ENCODE data around the gene YPEL5. TPM values are rescaled to one million over a fixed set of nuclear protein-coding genes. Genes with fewer than 3 reads are reported as not detected.
"Not testable (repeated sequence)": the region's sequence is repeated elsewhere in the genome, so short reads cannot be mapped to it uniquely, and the experiment has no call there.

Gene YPEL5
- total RNA-seq (100 to 1,000 TPM in 3 of 7 donors, 10 to 100 TPM in 4; 84.9 to 139 (median 96.6) TPM), polyA plus RNA-seq (10 to 100 TPM; 68.2 to 86.0 (median 73.1) TPM)
- long read RNA-seq, donor 1, transcript YPEL5-201 (3 exons, 2,182 nt), result major isoform, 28 of 64 reads
- long read RNA-seq, donor 1, partial matches to known transcripts, result 27 of 64 reads
- long read RNA-seq, donor 1, other reads (novel, unspliced or antisense), result 0 of 64 reads
- long read RNA-seq, donor 2, transcript YPEL5-201 (3 exons, 2,182 nt), result major isoform, 28 of 36 reads
- long read RNA-seq, donor 2, partial matches to known transcripts, result 0 of 36 reads
- long read RNA-seq, donor 2, other reads (novel, unspliced or antisense), result 0 of 36 reads

DNA sequence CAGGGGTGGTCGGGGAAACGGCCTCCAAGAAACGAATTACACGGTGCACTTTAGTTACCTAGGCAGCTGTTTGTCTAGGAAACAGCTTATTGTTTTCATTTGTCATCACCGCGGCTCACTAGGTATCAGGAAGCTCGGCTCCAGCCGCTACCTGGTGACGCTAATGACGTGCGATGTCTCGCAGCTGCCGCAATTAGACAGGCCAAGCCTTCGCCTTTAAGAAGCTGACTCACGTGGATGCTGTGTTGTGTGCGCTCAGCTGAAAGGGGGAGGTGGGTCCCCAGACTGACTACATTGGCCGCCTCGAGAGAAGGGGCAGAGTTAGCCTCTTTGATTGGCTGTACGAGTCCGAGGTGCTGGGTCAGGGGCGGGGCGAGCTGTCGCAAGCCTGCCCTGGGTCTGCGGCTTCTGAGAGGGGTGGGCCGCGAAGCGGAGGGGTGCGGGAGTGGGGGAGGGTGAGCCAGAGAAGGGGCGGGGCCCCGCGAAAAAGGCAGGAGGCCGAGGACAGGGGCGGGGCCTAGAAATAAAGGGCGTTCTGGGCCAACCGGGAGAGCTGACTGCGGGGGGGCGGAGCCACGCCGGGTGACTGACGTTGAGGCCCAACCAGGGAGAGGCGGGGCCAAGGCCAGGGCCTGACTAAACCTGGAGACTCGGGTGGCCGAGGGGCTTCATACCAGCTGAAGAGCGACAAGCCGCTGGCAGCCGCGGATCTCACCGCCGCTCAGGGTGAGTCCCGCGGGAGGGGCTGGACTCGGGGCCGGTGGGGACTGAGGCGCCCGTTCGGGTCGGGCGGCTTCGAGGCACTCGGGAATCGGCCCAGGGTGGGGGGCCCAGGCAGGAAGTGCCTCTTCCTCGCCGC, at the start of gene YPEL5:
TSS of gene YPEL5 (plus strand) at position 671 of the 859 bp plus-strand sequence. CDS start 9,645 bp downstream, outside the sequence.
- no peaks in the 10 kb centered on the region for H3K27me3 ChIP-seq (replicated peaks in 1 of 7)
- TF ChIP-seq POLR2A (IDR thresholded peaks at IDR 0.05), result peak; percentile 72 to 91 (median 74)
- TF ChIP-seq, protein P1, sequence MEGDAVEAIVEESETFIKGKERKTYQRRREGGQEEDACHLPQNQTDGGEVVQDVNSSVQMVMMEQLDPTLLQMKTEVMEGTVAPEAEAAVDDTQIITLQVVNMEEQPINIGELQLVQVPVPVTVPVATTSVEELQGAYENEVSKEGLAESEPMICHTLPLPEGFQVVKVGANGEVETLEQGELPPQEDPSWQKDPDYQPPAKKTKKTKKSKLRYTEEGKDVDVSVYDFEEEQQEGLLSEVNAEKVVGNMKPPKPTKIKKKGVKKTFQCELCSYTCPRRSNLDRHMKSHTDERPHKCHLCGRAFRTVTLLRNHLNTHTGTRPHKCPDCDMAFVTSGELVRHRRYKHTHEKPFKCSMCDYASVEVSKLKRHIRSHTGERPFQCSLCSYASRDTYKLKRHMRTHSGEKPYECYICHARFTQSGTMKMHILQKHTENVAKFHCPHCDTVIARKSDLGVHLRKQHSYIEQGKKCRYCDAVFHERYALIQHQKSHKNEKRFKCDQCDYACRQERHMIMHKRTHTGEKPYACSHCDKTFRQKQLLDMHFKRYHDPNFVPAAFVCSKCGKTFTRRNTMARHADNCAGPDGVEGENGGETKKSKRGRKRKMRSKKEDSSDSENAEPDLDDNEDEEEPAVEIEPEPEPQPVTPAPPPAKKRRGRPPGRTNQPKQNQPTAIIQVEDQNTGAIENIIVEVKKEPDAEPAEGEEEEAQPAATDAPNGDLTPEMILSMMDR (IDR thresholded peaks at IDR 0.05 in 8 of 11, conservative IDR thresholded peaks at IDR 0.05 in 3 of 11), result peak in 3 of 11 experiments; percentile 16 to 39 (median 18)
- TF ChIP-seq POLR2AphosphoS5 (IDR thresholded peaks at IDR 0.05), result peak; percentile 96 to 99 (median 96)
- no peaks in the 10 kb centered on the region for H3K9me3 ChIP-seq
- peaks cover 0 to 24% (median 4%) of the 10 kb centered on the region in 6 donors for H3K36me3 ChIP-seq
- H3K4me3 ChIP-seq, result peak within 1 kb of the TSS; percentile 55 to 89 (median 76)
- H3K4me1 ChIP-seq, result peaks cover 25 to 53% (median 47%) of the 10 kb centered on the region in 6 donors
- H3K27ac ChIP-seq, result peak within 1 kb of the TSS; percentile 98 to 100 (median 100)
- DNase-seq, result peak; percentile 100
- intact Hi-C loops (cut with DNase I; ENCODE audit: low total_unique reads), result no loop called here
- 0 to 1% (median 1%) methylated on average over 22 to 63 of the region's 63 CpGs for WGBS, 5 donors

DNA sequence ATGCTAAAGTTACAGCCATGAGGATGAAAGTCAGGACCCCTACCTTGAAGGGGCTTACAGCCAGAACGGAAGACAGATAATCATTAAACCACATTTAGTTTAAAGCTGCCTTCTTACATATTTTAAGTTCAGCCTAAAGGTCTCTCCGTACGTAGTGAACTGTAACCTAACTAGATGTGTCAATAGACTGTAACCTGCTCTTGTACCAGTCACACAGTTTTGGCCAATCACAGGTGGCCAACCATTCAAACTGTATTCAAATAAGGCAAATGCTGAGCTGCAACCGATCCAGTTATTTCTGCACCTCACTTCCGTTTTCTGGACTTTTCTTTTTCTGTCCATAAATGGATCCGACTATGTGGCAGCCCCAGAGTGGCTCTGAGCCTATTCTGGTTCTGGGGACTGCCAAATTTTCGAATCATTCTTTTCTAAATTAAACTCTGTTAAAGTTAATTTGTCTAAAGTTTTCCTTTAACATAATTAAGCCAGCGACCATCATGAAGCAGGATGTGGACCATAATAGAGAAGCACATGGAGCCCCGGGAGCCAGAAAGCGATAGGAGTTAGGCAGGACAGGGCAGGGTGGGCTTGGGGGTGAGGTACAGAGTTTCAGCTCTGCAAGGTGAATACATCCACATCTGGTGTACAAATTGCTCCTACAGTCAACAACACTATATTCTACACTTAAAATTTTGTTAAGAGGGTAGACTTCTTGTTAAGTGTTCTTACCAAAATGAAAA, 48.4 kb upstream of the YPEL5 start:
- intact Hi-C loops (cut with DNase I; ENCODE audit: low total_unique reads), result no loop called here
- H3K36me3 ChIP-seq, result no peaks in the 10 kb centered on the region
- WGBS, 5 donors, result 74 to 85% (median 79%) methylated on average over 10 of the region's 10 CpGs
- TF ChIP-seq POLR2AphosphoS5 (IDR thresholded peaks at IDR 0.05) (no peak), POLR2A (IDR thresholded peaks at IDR 0.05) (no peak)
- TF ChIP-seq, protein P1 (IDR thresholded peaks at IDR 0.05 in 8 of 11, conservative IDR thresholded peaks at IDR 0.05 in 3 of 11), result no peak
- H3K9me3 ChIP-seq, result no peaks in the 10 kb centered on the region
- peaks cover 0 to 19% (median 0%) of the 10 kb centered on the region in 7 donors for H3K27me3 ChIP-seq (replicated peaks in 1 of 7)
- H3K4me3 ChIP-seq, result no peak overlapping the region
- no peaks in the 10 kb centered on the region for H3K4me1 ChIP-seq
- no peak overlapping the region for H3K27ac ChIP-seq
- no peak for DNase-seq

DNA sequence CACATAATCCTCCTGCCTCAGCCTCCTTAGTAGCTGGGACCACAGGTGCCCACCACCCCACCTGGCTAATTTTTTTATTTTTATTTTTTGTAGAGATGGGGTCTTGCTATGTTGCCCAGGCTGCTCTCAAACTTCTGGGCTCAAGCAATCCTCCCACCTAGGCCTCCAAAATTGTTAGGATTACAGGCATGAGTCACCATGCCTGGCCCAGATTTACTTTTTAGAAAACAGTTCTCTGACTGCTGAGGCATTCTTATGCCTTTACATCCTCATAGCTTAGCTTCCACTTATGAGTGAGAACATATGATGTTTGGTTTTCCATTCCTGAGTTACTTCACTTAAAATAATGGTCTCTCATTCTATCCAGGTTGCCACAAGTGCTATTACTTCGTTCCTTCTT, 47.4 kb upstream of the YPEL5 start:
- WGBS, 5 donors, result 61 to 87% (median 84%) methylated on average over 1 of the region's 1 CpG
- intact Hi-C loops (cut with DNase I; ENCODE audit: low total_unique reads); H3K9me3 ChIP-seq; DNase-seq; H3K27ac ChIP-seq; H3K36me3 ChIP-seq; H3K4me3 ChIP-seq; H3K4me1 ChIP-seq: not testable (repeated sequence)
- H3K27me3 ChIP-seq (replicated peaks in 1 of 7), result peaks cover 0 to 19% (median 0%) of the 10 kb centered on the region in 7 donors

DNA sequence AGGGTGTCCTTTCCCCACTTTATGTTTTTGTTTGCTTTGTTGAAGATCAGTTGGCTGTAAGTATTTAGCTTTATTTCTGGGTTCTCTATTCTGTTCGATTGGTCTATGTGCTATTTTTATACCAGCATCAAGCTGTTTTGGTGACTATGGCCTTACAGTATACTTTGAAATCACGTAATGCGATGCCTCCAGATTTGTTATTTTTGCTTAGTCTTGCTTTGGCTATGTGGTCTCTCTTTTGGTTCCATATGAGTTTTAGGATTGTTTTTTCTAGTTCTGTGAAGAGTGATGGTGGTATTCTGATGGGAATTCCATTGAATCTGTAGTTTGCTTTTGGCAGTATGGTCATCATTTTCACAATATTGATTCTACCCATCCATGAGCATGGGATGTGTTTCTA, 46.1 kb upstream of the YPEL5 start:
- H3K27ac ChIP-seq; DNase-seq; intact Hi-C loops (cut with DNase I; ENCODE audit: low total_unique reads); H3K4me1 ChIP-seq; H3K36me3 ChIP-seq; H3K9me3 ChIP-seq; H3K4me3 ChIP-seq: not testable (repeated sequence)
- H3K27me3 ChIP-seq (replicated peaks in 1 of 7), result peaks cover 0 to 22% (median 0%) of the 10 kb centered on the region in 7 donors
- 79 to 93% (median 87%) methylated on average over 3 of the region's 3 CpGs for WGBS, 5 donors

All from spleen (tissue), 13 donors.